GM19328 (cell line): ENCODE results near the gene SLC24A3.

Source experiments
- ATAC-seq: cut with Tn5 transposase; IDR thresholded peaks from one replicate; pipeline ENCODE4 v1.9.1; 2021; ENCODE audit warnings: mild to moderate bottlenecking, moderate library complexity; ENCODE audit not compliant: unreplicated experiment

Gene SLC24A3

DNA sequence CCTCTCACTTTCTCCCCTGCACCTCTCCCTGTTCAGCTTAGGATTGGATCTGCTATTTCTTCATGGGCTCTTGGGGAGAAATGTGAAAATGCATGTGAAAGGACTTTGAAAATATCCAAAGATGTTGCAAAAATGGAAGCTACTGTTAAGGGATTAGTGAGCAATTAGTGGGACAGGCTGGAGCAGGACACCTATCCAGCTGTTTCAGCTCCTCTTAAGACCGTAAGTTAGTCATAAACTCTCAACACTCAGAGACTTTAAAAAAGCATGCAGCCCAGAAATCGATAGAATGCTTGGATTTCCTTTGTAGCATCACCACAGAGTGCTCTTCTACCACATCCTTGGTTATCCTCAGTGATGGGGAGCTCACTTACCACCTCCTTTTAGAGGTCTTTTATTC, 88.7 kb downstream of the SLC24A3 start:
- ATAC-seq: no peak

DNA sequence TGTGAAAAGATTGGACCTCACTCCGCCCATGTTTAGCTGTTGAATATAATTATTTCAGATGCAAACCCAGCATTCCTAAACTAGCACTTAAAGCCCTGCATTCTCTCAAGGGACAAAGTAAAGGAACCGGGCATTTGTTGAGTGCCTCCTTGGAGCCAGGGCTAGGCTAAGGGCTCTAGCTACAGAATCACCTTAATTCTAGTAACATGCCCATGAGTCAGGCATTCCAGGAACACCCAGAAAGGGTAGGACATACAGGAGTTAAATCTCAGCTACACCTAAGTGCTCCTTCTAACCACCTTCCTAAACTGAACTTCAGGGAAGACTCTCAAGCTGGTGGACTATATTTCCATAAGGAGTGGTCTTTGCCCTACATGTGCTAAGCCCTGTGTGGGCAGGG, 89.4 kb downstream of the SLC24A3 start:
- ATAC-seq: no peak

DNA sequence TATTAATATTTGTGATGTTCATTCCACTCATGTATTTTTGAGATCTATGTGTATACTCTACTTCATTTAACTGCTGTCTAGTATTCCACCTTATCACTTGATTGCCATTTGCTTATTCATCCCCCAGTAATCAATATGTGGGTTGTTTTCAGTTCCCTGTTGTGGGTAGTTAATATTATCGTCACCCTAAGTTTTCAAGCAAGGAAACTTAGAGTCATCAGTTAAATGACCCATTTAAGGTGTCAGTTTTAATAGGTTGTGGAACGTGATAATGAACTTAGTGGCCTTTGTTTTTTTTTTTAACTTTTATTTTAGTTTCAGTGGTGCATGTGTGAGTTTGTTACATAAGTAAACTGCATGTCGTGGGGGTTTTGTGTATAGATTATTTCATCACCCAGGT, 90.3 kb downstream of the SLC24A3 start:
- no peak for ATAC-seq

DNA sequence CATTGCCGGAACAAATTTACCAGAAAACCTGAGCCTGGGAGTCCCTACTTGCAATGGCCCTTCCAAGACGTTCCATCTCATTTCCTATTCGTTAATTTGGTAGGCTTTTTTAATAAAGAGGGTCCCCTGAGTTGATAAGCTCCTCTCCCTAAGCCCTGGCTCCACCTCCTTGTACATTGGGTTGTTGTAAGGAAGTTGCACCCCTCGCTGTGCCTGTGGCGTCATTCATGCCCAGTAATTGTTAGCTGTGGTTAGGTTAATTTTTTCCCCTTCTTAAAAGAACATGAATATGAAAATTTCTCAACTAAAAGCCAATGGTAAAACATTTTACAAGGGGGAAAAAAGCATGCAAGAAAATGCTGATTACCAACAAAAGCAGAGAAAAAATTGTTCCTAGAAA, 91.9 kb downstream of the SLC24A3 start:
- ATAC-seq: no peak

DNA sequence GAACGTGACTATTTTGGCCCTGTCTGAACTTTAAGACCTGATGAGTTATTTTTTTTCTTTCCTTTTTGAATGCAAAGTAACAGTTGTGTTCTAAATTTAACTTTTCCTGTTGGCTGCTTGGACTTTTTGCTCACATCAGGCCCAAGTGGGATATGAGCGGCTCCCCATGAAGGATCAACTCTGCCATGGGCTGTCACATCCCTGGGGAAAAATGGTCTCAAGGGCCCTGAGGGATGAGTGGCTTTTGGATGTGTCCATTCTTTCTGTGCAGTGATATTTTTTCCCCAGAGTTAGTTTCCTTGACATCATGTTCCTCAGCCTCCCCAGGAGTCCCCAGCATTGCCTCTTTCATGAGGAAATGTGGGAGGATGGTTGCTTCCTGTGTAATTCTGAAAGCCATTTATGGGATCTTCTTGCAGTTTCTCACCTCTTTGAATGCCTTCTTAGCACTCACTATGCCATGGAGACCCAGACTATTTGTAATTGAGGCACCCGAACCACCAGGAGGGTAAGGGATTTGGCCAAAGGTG, 92.5 kb downstream of the SLC24A3 start:
- ATAC-seq: no peak

DNA sequence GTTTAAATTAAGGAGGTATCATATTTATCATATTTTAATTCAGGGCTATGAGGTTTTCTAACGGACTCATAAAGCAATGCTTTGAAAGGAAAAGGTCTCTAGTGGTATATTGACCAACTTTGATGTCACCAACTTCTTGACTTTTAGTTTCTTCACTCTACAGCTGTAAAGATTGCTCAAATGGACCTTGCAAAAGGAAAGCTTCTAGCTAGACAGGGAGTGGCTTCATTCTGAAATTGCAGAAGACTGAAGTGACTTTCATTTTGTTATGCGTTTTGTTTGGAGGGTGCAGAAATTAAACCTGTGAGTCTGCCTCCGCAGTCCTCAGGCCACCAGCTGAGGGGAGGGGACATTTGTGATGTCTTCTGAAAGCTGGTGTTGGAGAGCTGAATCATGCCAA, 95.7 kb downstream of the SLC24A3 start:
- ATAC-seq: no peak

DNA sequence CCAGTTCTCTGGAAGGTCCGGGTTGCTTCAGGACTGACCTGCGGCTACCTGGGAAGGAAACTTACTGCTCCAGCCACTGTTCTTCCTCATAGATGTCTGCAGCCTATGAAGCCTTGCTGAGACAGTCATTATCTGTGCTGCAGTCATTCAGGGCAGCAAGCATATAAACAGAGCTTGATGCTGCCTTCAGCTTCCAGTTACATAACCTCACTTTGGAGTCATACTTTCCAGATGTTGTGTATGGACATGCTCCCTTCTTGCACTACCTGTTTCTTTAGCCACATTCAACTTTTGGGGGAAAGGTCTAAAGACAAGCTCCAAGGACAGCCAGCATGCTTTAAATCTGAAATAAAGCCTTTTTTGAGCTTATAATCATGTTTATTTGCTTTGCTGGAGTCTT, 98.1 kb downstream of the SLC24A3 start:
- no peak for ATAC-seq

DNA sequence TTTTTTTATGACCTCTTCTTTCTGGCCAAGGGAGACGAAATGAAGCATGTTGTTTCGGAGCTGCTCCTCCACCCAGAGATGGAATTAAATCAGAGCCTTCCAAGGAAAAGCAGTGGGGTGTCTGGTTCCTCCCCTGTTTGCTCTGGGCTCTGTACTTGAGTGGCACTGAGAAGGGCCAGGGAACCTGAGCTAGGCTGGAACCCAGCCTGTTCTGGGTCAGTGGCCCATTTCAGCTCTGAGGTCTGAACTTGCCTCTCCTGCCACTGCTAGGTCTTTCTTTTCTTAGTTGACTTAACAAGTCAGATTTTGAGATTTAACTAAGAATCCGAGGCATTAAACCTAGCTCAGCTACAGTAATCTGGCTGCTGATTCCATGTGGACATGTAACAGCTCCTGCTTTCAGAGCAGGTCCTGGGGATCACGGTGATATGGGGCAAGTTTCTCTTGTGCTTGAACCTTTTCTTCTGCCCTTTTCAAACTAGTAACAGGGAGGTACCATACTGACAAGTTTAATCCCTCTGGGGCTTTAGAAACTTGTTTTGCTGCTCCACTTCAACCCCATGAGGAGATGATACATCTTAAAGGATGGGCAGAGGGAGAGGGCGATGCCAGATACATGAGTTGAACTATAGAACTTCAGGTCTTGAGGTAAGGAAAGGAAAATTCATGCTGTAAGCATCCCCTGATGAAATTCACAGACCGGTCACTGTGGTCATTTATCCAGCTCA, 101.1 kb downstream of the SLC24A3 start:
- no peak for ATAC-seq

DNA sequence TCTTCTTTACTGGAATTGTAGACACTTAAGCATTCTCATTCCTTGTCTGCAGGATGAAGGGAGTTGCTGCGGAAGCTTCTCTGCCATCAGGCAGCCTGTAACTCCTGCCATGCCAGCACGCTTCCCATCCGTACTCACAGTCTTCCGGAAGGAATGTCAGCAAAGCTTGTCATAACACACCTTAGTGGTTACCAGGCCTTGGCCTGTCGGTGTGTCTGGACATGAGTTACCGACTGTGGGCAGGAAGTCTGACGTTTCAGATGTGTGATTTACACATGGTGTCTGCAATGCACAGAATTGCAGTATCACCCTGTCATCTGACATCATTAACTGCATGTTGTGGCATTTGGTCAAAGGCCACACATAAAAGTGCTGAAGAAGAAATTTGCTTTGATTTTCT, 102.2 kb downstream of the SLC24A3 start:
- no peak for ATAC-seq

DNA sequence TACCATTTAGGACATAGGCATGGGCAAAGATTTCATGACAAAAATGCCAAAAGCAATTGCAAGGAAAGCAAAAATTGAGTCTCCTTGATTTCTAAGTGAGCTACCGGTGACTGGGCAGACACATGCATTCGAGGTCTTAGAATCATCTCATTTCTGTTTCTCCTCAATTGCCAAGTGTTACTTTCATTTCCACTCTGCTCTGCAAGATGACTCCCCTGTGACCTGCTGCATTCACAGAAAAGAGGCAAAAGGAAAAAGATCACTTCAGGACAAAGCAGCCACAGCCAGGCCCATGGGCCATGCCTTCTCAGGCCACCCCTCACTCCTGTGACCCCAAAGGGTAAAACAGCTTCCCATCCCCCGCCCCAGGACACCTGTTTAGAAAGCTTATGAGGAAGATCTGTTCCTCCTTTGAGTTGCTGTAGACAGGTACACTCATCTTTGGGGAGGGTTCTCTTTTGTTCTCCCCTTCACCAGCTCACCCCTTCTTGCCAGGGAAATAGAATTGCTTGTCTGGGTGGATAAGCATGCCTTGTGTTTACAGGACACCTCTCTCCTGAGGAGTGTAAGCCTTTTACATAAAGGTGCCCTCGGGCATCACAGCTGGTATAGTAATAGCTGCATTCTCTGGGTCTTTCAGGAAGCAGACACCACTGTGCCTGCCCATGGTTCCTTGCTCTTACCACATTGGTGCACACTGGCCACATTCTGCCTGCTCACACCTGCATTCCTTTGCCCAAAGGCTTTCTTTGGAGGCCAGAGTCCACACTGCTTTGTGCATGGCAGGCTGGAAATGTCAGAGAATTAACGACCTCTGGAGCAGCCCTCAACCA, 105.0 kb downstream of the SLC24A3 start:
- ATAC-seq: no peak

DNA sequence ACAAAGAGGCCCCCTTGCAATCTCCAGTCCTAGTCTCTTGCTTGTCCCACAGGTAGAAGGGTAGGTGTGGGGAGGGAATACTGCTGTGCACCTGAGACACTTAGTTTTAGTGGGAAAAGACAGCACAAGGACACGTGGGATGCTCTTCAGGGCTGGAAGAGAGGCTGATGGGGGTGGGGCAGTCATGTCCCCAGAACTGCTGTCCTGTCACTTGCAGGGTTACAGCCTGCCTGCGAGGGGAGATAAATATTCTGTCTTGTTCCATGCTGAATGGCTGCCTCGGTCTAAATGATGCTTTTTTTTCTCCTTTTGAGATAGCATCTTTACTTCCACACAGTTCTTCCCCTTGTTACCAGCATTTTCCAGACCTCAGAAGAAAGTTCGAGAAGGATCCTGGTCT, 106.2 kb downstream of the SLC24A3 start:
- ATAC-seq: no peak

DNA sequence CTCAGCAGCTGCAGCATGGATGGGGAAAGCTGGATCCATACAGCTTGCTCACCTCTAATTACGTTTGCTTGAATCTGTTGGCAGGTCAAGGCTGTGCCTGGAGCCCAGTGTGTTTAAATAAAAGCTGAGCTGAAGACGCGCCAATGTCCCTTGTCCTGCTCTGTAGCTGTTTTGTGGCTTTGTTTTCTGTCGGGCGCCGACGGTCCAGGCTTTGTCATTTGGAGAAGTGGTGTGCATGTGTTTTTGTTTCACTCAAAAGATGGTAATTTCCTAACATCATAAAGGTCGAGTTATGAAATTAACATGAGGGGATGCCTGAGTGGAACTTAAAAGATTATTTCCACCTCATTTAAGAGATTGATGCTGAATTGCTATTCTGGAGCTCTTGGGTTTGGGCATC, 107.6 kb downstream of the SLC24A3 start:
- ATAC-seq: no peak

DNA sequence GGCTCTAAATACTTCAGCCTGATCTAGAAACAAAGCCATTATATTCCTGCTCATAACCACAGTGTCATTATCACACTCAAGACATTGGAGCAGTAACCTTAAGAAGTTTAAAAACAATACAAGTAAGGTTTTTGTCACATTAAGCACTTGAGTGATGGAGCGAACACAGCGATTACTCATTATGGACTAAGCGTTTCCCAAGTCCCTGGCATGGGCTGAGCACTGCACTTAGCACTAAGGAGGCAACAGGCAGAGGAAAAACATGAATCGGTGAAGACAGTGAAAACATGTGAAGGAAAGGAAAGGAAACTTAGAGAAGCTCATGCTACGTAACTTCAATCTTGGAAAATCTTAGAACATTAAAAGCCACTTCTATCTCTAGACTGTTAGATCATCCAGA, 108.7 kb downstream of the SLC24A3 start:
- no peak for ATAC-seq

DNA sequence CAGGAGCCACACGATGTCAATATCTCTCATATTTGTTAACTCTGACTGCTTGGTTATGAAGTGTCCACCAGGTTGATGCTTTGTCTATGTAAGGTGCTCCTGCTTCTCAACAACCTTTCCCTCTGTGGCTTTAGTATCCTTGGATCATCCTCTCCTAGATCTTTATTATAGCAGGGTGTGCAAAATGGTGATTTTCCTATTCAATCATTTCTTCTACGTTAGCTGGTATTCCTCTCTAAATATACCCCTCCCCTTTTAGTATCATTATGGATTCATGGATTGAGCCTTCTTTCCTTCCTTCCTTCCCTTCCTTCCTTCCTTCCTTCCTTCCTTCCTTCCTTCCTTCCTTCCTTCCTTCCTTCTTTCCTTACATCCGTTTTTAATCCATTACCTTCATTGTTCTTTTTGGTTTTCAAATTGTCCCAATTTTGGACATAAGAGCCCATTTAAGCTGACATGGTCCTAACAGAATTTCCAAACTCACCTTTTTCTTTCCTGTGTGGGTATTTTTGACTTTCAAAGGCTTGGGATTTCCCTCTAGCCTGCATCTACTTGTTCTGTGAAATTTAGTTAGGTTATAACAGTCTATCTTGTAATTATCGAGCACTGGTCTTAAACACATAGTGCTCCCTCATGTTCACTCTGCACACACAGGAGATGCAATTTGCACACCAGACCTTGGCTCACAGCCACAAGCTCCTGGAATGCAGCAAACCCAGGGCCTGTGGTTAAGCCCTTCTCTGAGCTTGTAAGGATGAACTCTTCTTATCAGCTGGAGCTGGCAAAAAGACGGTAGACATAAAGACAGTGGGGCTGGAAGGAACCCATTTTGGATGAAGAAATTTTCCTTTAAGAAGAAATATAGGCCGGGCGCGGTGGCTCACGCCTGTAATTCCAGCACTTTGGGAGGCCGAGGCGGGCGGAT, 109.9 kb downstream of the SLC24A3 start:
- ATAC-seq: no peak

DNA sequence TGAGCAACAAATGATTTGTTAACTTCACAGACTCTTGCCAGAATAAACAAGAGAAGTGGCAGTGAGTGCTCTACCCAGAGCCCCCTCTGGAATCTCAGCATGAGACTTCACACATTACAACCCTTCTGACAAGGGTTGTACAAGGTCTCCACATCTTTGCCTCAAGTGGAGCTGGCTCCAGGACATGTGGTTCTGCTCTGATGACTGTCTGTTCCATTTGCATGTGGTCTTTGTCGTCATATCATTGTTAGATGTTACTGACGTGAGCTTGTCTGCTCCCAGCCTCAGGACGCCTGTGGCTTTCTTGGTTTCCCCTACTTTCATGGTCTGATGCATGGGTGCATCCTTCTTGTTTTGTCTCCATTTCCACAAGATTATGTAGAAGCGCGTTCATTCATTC, 115.0 kb downstream of the SLC24A3 start:
- no peak for ATAC-seq

DNA sequence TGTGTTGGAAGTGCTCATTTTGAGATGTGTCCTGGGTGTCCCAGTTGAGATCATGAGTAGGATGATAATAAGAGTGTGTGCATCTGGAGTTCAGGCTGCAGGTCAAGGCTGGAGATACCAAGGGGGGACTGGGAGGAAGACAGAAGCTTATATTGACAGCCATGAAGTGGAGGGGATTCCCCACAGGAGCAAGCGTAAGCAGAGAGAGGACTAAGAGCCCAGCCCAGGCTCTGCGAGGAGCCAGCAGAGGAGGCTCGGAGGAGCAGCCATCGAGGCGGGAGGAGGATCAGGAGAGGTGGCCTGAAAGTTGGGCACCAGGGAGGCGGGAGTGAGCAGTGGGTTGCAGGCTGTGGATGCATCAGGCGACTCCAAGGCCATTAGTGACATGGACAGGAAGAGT, 116.2 kb downstream of the SLC24A3 start:
- ATAC-seq: no peak

DNA sequence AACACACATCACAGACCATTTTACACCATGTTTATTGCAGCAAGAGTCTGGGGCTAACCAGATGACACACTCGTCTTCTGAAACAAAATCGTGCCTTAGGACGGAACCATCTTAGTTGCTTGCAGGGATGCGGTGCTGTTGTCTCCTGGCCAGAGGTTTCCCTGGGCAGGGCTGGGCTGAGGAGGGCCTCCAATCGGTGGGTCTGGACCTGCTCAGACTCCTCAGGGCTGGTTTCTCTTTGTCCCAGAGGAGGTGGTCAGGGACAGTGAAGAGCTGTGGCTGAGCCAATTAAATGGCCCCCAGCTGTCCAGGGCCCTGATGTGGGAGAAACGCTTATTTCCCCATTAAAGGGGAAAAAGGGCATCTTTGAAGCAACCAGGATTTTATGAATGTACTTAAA, 117.6 kb downstream of the SLC24A3 start:
- no peak for ATAC-seq

DNA sequence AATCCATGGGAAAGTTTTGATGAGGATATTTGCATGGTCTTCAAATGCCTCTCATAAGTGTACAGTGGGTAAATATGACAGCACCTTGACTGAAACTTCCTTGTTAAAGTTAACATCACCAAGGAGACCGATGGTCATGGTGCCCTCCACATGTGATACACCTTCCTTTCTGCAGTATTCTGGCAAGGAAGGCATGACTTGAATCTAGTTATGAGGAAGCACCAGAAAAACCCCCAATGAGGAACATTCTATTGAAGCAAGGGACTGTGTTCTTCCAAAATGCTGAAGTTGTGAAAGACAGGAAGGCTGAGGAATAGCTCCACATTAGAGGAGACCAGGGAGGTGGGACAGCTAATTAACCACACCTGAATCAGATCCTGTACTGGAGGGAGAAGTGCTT, 118.3 kb downstream of the SLC24A3 start:
- ATAC-seq: no peak

DNA sequence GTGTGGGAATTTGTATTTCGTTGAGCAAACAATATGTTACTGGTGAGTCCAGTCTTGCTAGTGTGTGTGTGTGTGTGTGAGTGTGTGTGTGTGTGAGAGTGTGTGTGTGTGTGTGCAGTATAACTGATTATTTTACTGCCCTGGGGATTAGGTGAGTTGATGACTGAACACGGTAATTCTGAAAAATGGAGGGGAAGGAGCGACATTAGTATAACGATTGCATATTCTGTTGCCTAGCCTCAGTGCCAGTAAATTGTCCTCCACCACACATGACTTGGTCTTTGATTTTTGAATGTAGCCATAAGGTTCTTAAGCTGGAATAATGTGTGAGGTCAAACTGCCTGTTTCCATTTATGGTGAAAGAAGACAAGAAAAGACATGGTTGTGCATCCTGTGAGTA, 121.1 kb downstream of the SLC24A3 start:
- ATAC-seq: no peak

DNA sequence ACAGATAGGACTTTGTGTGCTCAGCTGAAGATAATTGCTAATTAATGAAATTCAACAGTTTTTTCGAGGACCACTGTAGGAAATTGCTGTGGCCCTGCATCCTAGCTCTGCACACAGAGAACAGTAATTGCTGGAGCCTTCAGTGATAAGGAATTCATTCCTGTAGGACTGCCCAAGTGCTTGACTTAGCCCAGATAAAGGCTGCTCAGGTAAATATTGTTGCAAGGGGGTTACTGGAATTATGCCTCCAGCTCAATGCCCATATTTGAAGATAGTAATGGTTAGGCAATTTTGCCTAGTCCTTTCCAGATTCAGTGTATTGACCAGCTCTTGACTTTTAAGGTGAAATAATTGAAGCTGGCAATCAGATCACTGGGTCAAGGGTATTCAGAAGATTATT, 122.9 kb downstream of the SLC24A3 start:
- ATAC-seq: no peak

DNA sequence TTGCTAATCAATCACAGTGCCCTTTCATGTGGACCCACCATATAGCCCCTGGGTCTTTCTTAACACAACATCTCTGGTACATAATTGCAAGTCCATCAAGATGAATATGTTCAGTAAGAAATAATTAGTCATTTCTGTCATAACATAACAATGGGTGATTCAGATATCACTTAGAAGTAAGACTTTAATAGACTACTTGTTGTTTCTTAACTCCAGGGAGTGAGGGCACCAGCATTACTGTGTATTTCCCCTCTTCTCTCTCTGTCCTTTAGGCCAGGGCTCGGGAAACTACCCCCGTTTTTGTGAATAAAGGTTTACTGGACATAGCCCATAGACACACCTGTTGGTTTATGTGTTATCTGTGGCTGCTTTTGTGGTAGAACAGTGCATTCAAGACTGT, 123.5 kb downstream of the SLC24A3 start:
- ATAC-seq: no peak
